Measurements from ENCODE around the gene SNX14.
"Not testable (repeated sequence)": the region's sequence is repeated elsewhere in the genome, so short reads cannot be mapped to it uniquely, and the experiment has no call there.

SNX14 gene

DNA sequence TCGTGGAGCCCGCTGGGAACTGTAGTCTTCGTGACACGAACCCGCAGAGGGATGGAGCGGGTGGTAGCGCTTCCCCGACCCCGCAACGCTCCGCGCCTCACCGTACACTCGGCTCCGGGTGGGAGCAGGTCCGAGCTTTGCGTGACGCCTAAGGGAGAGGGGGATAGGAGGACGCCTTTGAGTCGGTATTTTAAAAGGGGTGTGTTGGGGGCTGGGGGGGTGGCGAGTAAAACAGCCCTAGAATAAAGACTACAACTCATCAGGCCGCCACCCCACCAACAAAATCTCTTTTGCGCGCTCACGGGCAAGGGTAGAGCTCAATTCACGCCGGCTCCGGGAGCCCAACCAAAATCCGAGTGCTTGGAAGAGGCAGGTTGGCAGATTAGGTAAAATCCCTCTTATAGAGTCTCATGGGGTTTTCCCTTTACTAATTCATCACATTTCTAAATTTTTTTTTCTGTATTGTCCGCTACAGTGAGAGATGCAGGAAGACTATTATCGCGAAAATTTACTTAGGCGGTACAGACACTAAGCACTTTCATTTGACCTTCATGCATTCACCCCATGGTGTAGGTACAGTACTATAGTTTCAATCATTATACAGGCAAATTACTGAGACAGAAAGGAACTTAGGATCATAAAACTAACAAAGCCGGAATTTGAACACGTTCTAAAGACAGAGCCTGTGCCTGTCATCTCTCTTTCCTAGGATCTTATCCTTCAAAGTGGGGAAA is 706 bp upstream of the SNX14 start:
- Mint-ChIP-seq H3K27ac (peak overlapping the region; percentile 92 to 98 (median 97)), H3K36me3 (ENCODE audit: low read depth) (peaks cover 25% of the 10 kb centered on the region), H3K9me3 (peaks cover 14% of the 10 kb centered on the region), H3K4me1 (peaks cover 12% of the 10 kb centered on the region), H3K27me3 (ENCODE audit: low read depth) (no peaks in the 10 kb centered on the region), H3K4me3 (peak overlapping the region; percentile 94 to 100 (median 96))
- TF ChIP-seq, protein P1, sequence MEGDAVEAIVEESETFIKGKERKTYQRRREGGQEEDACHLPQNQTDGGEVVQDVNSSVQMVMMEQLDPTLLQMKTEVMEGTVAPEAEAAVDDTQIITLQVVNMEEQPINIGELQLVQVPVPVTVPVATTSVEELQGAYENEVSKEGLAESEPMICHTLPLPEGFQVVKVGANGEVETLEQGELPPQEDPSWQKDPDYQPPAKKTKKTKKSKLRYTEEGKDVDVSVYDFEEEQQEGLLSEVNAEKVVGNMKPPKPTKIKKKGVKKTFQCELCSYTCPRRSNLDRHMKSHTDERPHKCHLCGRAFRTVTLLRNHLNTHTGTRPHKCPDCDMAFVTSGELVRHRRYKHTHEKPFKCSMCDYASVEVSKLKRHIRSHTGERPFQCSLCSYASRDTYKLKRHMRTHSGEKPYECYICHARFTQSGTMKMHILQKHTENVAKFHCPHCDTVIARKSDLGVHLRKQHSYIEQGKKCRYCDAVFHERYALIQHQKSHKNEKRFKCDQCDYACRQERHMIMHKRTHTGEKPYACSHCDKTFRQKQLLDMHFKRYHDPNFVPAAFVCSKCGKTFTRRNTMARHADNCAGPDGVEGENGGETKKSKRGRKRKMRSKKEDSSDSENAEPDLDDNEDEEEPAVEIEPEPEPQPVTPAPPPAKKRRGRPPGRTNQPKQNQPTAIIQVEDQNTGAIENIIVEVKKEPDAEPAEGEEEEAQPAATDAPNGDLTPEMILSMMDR (IDR thresholded peaks at IDR 0.05; ENCODE audit: unreplicated experiment in 3 of 3) = no peak

DNA sequence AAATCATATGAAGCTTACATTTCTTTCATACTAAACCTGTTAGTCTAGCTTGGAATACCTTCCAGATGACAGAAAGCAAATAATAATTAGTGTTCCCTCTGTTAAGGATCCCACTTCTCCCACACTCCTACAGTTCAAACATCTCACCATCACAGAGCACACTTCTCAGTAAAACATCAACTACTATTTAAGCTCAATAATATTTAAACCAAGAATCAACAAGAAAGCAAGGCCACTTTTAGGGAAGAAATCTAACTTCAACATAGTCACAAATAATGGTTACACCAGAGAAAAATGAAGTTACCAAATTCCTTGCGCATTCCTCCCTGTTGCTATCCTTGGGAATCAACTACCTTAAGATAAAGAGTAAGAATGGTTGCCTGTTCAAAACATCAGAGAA is 1.6 kb downstream of the SNX14 start:
- Mint-ChIP-seq H3K4me3 (peak overlapping the region; percentile 94 to 100 (median 96)), H3K27ac (peak overlapping the region in 2 of 3 experiments; percentile 61 to 82), H3K36me3 (ENCODE audit: low read depth) (peaks cover 42% of the 10 kb centered on the region), H3K27me3 (ENCODE audit: low read depth) (no peaks in the 10 kb centered on the region), H3K4me1 (peaks cover 12% of the 10 kb centered on the region), H3K9me3 (peaks cover 20% of the 10 kb centered on the region)
- TF ChIP-seq, protein P1 (IDR thresholded peaks at IDR 0.05; ENCODE audit: unreplicated experiment in 3 of 3) = no peak

DNA sequence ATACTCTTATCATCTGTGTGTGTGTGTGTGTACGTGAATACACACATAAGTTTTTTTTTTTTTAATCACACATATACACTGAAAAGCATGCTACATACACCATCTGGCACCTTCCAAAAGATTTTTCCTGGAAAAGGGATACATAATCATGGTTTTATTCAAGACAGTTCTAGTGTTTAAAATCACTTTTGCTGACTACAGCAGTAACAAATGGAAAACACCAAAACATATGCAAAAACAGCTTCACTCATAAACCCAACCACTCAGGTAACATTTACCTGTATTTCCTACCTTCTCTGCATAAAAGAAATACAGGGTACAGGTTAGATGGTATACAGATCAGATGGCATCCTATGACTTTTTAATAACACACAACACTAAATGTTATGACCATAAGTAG is 2.5 kb downstream of the SNX14 start:
- TF ChIP-seq, protein P1 (IDR thresholded peaks at IDR 0.05; ENCODE audit: unreplicated experiment in 3 of 3) = no peak
- Mint-ChIP-seq H3K9me3 (peaks cover 22% of the 10 kb centered on the region), H3K4me3 (peak overlapping the region; percentile 28 to 41 (median 32)), H3K4me1 (peaks cover 12% of the 10 kb centered on the region), H3K27ac (peak overlapping the region in 1 of 3 experiments; percentile 15), H3K36me3 (ENCODE audit: low read depth) (peaks cover 45% of the 10 kb centered on the region), H3K27me3 (ENCODE audit: low read depth) (no peaks in the 10 kb centered on the region)

DNA sequence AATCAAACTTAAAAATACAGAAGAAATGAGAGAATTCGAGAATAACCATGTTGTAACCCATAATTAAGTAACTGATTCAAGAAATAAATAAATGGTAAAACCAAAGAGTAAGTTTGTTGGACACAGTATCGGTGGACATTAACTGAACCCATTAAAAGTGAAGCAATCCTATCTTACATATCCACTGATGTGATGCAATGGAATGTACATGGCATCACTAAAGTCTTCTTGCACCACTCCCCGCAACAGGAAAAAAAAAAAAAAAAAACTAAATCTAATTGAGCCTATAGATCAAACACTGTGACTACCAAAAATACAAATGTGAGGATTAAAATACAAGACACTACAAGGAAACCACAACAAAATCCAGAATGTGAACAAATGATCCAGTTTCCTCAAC is 7.9 kb downstream of the SNX14 start:
- H3K4me1 Mint-ChIP-seq = no peaks in the 10 kb centered on the region
- no peak overlapping the region for H3K4me3 Mint-ChIP-seq
- H3K36me3 Mint-ChIP-seq (ENCODE audit: low read depth) = peaks cover 89% of the 10 kb centered on the region
- H3K9me3 Mint-ChIP-seq = peaks cover 67% of the 10 kb centered on the region
- no peaks in the 10 kb centered on the region for H3K27me3 Mint-ChIP-seq (ENCODE audit: low read depth)
- no peak overlapping the region for H3K27ac Mint-ChIP-seq
- TF ChIP-seq, protein P1 (IDR thresholded peaks at IDR 0.05; ENCODE audit: unreplicated experiment in 3 of 3) = no peak

DNA sequence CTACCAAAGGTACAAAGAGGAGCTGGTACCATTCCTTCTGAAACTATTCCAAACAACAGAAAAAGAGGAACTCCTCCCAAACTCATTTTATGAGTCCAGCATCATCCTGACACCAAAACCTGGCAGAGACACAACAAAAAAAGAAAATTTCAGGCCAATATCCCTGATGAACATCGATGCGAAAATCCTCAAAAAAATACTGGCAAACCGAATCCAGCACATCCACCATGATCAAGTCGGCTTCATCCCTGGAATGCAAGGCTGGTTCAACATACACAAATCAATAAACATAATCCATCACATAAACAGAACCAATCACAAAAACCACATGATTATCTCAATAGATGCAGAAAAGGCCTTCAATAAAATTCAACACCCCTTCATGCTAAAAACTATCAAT is 10.8 kb downstream of the SNX14 start:
- not testable (repeated sequence) for H3K4me1 Mint-ChIP-seq; H3K4me3 Mint-ChIP-seq; H3K27ac Mint-ChIP-seq; H3K27me3 Mint-ChIP-seq (ENCODE audit: low read depth)
- Mint-ChIP-seq H3K9me3 (peaks cover 52% of the 10 kb centered on the region), H3K36me3 (ENCODE audit: low read depth) (peaks cover 78% of the 10 kb centered on the region)

DNA sequence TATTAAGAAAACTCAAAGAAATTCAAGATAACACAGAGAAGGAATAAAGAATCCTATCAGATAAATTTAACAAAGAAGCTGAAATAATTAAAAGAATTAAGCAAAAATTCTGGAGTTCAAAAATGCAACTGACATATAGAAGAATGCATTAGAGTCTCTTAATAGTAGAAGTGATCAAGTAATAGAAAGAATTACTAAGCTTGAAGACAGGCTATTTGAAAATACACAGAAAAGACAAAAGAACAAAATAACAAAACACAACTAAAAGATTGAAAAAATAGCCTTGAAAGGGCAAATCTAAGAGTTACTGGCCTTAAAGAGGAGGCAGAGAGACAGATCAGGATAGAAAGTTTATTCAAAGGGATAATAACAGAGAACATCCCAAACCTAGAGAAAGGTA is 12.1 kb downstream of the SNX14 start:
- no peaks in the 10 kb centered on the region for H3K4me1 Mint-ChIP-seq

More for the DNA sequence above, 12.1 kb downstream of the SNX14 start:
- Mint-ChIP-seq H3K9me3 (peaks cover 49% of the 10 kb centered on the region), H3K36me3 (ENCODE audit: low read depth) (peaks cover 71% of the 10 kb centered on the region), H3K4me3 (no peak overlapping the region), H3K27ac (no peak overlapping the region), H3K27me3 (ENCODE audit: low read depth) (no peaks in the 10 kb centered on the region)
- TF ChIP-seq, protein P1 (IDR thresholded peaks at IDR 0.05; ENCODE audit: unreplicated experiment in 3 of 3) = no peak

All from nephron (organoid).